GM12891 (cell line): Measurements from ENCODE around the gene PLXNB1.

Source experiments
- PAX5 ChIP-seq: IDR thresholded peaks from 2 replicates; pipeline ENCODE4 v1.6.1; 2011; ENCODE audit warnings: low read length, moderate library complexity, mild to moderate bottlenecking; ENCODE audit not compliant: insufficient read depth, severe bottlenecking
- POLR2A ChIP-seq: IDR thresholded peaks from 2 replicates; pipeline ENCODE4 v1.6.1; 2011; ENCODE audit warnings: low read depth, low read length, control low read depth

DNA sequence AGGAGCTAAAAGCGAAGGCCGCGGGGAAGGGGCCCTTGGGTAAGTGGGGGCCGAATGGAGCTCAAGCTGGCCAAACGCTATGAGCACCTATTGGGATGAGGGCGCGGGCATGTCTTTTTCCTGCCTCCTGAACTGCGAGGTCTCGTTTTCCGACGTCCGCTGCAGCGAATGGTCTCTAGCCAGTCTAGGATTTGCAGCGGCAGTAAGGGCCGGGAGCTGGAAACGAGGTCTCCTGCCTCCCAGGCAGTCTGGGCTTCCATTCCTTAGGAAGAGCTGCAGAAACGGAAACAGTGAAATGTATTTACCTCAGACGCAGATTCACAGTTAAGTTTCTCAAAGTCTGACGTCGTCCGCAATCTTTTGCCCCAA lies 10.7 kb upstream of the PLXNB1 start:
- no peak for TF ChIP-seq POLR2A
- TF ChIP-seq PAX5, result no peak
